Brain pericyte (primary cell): ENCODE results near the gene ZG16B.

Experiments used
- DNase-seq: peaks from one replicate; pipeline ENCODE4 v3.0.0-alpha.2; 2012; ENCODE audit warnings: low read depth, low spot score

The ZG16B gene

DNA sequence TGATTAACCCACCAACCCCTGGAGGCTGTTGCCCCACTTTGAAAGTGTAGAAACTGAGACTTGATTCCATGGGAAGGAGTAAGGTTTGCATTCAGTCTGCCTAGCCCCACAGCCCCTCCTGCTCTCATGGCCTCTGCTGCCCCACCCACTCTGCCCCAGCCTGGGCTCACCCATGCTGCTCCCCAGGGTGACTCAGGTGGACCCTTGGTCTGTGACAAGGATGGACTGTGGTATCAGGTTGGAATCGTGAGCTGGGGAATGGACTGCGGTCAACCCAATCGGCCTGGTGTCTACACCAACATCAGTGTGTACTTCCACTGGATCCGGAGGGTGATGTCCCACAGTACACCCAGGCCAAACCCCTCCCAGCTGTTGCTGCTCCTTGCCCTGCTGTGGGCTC, 25.4 kb upstream of the ZG16B start:
- DNase-seq: no peak

DNA sequence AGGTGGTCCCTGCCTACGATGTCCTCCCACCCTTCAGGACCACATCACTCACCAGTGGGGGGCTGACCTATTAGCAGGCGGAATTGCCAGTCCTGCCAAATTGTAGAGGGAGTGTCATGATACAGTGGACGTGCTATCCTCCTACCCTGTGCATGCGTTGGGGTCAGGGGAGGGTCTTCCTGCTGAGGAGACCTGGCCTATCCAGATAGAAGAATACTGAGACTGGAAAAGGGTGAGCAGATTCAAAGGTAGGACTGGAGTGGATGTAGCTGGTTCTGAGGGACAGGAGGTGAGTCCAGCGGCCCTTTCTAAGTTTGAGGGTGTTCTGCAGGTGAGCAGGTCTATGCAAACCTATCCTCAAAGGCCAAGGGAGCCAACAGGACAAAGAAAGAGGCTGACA, 23.8 kb upstream of the ZG16B start:
- no peak for DNase-seq

DNA sequence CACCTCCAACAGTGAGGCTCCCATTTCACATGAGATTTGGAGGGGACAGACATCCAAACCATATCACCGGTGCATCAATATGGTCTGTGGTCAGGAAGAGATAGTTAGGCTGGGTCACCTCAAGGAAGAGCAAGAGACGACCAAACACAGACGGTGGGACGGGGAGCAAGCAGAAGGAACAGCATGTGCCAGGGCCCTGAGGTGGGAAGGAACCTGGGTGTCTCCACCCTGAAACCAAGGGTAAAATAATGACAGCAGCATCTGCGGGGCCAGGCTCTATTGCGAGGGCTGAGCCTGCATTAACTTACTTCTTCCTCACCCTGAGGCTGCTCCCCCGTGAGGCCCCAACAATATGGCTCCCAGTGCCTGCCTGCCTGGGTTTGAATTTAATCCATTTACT, 21.9 kb upstream of the ZG16B start:
- no peak for DNase-seq

DNA sequence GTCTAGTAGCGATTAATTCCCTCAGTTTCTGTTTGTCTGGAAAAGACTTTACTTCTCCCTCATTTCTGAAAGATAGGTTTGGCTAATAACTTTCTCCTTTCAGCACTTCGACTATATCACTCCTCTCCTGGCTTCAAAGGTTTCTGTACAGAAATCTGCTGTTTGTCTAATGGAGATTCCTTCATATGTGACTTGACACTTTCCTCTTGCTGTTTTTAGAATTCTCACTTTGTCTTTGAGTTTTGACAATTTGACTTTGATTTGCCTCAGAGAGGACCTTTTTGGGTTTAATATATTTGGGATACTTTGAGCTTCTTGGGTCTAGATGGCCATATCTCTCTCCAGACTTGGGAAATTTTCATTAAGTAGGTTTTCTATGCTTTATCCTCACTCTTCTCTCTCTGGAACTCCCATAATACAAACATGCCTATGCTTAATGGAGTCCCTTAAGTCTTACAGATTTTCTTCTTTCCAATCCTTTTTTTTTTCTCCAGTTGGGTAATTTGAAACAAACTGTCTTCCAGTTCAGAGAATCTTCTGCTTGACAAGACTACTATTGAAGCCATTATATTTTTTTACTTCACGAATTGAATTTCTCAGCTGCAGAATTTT, 20.8 kb upstream of the ZG16B start:
- DNase-seq: no peak

DNA sequence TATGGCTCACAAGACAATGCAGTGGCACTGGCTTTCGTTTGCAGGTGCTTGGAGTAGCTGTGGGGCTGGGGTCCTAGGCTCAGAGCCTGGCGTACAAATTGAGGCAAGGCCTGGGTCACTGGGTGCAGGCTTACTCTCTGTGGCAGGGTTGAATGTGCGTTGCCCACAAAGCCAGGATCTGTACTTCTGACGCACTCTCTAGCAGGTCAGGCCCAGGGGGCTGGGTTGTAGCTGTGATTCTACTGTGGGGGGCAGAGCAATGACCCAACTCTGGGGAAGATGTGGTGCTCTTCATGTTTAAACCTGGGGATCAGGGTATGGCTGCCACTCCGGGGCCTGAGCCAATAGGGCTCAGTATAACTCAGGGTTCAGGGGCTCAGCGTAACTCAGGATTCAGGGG, 19.5 kb upstream of the ZG16B start:
- no peak for DNase-seq

DNA sequence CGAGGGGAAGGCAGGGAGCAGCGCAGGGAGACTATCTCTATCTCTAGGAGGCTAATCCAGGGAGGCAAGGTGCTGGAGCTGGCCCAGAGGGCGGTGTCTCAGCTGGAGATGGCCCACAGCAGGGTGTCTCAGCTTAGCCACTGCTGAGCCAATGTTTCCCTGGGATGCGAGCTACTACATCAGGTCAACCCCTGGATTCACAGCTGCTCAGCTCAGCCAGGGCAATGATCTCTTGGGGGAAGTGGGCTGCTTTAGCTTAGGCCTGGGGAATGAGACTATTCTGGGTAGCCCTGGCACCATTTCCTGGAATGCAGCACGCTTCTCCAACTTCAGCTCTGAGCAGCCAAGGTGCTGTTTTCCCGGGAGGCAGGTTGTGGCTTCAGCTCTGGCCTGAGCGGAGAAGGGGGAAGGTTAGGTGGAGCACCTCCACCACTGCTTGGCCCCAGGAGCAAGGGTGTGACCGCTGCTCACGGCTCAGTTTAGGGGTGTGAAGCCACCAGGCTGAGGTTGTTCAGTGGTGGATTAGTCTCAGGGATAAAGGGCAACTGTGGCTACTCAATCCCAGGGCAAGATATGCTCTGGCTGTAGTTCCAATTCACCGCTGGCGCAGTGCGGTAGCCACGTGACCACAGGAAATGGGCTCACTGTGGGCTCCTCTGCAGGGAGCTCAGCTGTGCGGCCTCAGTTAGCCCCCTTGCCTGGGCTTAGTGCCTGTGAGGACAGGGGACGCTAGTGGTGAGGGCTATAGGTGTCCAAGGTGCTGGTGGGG, 18.2 kb upstream of the ZG16B start:
- DNase-seq: no peak

DNA sequence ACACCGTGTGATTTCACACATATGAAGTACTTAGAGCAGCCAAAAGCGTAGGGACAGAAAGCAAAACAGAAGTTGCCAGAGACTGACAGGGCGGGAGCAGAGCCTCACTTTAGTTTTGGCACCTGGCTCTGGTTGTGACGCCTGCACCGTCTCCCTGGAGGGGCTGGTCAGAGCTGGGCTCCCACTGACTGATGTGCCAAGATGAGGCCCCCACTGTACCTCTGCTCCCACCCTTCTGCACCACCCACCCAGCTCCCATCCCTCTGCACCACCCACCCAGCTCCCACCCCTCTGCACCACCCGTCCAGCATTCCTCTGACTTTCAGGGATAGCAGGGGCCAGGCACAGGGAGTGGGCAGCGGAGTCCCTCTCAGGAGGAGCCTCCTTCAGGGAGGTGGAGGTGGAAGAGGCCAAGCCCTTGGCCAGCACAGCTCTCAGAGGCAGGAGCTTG, 16.3 kb upstream of the ZG16B start:
- DNase-seq: no peak

DNA sequence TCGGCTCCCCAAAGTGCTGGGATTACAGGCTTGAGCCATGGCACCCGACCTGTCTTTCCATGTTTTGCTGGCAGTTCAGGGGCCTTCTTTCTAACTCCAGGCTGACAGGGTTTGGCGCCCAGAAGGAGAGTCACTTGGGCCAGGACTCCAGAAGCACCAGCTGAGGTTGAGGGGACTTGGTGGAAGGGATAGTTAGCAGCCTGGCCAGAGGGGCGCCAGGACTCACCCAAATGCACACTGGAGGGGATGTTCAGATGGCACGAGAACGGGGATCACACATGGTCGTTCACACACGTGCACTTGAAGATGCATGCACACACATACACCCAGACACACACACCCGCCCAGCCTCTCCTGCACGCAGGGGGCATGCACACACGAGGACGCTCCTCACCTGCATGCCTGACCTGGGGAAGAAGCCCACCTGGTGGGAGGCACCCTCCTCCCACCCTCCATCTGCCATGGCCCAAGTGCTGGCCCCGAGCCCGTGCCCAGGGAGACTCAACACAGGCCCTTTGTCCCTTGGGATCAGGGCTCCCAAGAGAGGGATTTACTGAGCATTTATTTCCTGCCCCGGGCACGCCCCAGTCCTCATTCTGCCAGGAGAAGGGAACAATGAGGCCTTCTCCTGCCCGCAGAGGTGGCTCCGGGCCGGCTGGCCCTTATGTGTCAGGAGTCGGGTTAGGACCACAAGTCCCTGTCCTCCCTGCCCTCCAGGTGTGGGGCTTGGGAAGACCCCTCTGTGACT, 15.4 kb upstream of the ZG16B start:
- DNase-seq: no peak

DNA sequence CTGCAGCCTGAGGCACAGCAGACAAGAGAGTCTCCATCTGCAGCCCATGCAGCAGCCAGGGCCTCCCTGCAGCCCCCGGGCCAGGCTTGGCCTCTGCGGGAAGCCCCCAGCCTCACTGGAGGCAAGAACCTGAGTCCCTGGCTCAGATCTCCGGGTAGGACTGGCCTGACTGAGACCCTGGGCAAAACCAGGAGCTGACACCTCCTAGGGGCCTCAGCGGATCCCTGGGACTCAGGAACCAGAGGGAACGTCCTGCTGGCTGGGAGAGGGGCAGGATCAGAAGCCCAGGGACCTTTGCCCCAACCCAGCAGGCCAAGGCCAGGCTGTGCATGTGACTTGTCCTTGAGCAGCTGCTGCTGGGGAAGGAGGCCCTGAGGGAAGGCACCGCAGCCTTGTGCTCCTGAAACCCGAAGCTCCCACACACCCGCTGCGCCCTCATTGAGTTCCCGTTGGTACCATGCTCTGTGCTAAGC, 14.8 kb upstream of the ZG16B start:
- DNase-seq: no peak

DNA sequence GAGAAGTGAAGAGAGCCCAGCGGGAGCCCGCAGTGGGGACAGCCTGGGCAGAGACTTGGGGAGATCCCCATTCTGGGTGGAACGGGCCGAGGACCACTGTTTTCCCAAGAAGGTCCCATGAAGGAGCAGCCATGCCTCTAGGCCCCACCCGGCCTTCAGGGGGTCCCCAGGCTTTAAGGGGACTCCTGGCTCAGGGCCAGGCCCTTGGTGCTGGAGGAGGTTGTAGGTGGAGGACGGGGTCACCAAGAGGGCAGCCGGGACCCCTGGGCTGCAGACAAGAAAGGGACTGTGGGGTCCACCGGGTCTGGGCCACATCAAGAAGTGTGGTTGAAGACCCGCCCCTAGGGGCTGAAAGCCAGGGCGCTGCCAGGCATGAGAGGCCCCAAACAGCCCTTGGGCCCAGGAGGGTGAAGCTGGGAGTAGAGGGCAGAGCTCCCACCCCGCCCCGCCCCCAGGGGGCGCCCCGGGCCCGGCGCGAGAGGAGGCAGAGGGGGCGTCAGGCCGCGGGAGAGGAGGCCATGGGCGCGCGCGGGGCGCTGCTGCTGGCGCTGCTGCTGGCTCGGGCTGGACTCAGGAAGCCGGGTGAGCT, 13.3 kb upstream of the ZG16B start, which contains the start of gene PRSS21:
TSS of gene PRSS21 (plus strand) at position 487 of the 589 bp plus-strand sequence. CDS start at position 519, 32 bp downstream.
- no peak for DNase-seq

DNA sequence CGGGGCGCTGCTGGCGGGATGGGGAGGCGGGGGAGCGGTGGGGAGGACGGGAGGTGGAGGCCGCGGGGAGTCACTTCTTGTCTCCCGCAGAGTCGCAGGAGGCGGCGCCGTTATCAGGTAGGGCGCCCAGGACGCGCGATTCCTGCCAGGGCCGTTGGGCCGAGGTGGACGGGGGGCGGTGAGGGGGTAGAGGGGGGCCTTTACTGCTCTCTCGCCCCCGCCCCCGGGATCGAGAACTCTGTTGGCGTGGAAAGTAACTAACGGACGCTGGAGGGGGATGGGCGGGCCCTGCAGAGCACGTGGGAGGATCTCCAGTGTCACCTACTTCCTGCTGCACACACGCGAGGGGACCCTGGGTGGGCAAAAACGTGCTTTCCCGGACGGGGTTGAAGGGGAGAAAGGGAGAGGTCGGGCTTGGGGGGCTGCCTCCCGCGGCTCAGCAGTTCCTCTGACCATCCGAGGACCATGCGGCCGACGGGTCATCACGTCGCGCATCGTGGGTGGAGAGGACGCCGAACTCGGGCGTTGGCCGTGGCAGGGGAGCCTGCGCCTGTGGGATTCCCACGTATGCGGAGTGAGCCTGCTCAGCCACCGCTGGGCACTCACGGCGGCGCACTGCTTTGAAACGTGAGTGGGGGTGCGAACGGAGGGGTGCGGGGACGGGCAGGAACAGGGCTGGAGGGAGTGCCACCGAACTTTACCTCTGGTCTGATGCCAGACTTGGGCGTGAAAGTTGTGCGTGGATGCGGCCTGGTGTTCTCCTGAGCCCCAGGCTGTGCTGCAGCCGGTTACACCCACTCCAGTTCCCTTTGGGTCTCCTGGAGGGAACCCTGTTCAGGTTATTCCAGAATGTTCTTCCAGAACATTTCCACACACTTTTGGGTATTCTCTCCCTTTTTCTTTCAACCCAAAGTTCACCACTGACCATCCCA, 12.5 kb upstream of the ZG16B start:
- no peak for DNase-seq

DNA sequence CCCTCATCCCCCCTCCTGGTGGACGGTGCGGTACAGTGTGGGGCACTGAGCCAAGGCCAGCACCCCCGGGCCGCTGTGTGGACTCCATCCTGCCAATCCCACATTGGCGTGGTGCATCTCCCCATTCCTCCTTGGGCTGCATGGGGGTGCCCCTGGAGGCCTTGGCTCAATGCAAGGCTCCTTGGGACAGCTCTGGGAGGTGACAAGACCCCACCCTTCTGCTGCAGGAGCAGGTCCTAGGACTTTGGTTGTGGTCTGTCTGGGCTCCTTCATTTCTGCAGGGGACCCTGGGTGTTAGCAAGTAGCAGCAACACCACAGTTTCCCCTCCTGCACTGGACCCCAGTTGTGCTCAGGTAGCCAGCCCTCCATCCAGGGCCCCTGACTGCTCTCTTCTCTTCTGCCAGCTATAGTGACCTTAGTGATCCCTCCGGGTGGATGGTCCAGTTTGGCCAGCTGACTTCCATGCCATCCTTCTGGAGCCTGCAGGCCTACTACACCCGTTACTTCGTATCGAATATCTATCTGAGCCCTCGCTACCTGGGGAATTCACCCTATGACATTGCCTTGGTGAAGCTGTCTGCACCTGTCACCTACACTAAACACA, 11.7 kb upstream of the ZG16B start:
- no peak for DNase-seq

DNA sequence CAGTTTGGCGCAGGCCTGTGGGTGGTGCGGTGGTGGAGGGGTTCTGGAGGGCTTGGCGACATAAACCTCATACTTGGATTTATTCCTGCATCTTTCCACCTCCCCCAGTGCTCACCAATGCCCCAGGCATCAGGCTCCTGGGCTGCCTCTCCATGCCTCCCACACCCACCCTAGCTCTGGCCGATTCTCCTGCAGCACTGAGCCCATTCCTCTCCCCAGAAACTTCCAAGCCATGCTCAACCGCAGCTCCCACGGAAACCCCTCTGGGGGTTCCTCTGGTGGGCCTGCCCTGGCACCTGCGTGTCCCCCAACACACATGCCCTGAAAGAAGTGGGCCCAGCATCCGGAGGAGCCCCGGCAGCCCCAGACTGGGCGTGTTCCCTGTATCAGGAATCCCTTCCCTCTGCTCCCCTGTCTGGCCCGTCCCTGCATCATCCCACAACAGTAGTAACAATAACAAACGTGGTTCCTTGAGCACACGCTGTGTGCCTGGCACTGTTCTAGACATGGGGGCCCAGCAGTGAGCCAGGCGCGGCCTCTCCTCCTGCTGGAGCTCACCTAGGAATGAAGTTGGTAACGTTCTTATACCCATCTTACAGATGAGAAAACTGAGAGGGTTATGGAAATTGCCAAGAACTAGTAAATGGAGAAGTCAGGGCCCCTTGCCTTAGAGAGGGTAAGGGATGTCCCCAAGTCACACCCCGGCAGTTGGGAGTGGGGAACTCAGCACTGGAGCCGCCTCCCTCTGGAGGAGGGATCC, 10.7 kb upstream of the ZG16B start:
- DNase-seq: no peak

DNA sequence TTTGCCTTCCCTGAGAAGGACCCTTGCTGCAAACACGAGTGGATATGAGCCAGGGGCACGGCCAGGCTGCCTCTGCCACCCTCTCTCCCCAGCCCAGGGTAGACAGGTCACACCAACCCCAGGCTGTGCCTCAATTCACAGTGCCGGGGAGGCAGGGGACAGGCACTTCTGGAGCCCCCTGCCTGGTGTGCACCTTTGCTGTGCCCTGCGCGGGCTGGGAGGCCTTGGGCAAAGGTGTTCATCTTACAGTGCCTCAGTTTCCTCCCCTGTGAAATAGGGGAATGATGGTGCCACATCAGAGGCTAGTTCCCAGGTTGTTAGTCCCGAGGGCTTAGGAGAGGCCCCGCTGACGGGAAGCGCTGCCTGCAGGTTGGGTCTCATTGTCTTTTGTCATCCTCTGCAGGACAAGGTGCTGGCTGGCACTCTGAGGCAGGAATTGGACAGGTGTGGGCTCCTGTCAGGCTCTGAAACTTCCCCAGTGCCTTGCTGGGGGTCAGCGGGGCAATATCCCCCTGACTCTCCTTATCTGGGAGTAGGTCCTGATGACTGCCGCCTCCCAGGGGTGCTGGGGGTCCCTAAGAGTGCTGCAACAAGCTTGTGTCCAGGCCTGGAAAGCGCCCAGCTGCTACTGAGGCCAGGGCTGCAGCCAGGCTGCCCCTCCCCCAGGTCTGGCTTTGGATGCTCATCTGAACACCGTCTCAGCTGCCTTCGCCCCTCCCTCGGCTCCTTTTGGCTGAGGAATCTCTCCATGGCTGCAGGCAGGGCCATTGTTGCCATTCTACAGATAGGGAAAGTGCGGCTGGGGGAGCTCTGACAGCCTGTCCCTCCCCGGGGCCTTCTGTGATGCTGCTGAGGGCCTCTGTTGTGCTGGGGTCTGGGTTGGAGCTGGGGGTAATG, 9.9 kb upstream of the ZG16B start:
- DNase-seq: no peak

DNA sequence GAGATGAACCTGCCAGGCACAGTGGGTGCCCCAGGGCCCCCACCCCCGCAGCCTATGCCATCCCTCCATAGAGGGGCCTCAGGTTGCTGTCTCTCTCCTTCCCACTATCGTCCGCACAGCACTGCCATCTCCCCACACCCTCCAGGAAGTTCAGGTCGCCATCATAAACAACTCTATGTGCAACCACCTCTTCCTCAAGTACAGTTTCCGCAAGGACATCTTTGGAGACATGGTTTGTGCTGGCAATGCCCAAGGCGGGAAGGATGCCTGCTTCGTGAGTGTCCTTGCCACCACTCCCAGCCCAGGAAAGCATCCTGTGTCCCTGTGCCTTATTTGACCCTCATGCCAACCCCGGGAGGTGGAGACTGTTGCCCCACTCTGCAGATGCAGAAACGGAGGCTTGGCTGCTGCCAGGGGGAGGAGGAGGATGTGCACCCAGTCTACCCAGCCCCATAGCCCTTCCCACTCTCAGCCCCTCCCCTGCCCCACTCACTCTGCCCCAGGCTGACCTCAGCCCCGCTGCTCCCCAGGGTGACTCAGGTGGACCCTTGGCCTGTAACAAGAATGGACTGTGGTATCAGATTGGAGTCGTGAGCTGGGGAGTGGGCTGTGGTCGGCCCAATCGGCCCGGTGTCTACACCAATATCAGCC, 9.1 kb upstream of the ZG16B start:
- no peak for DNase-seq

DNA sequence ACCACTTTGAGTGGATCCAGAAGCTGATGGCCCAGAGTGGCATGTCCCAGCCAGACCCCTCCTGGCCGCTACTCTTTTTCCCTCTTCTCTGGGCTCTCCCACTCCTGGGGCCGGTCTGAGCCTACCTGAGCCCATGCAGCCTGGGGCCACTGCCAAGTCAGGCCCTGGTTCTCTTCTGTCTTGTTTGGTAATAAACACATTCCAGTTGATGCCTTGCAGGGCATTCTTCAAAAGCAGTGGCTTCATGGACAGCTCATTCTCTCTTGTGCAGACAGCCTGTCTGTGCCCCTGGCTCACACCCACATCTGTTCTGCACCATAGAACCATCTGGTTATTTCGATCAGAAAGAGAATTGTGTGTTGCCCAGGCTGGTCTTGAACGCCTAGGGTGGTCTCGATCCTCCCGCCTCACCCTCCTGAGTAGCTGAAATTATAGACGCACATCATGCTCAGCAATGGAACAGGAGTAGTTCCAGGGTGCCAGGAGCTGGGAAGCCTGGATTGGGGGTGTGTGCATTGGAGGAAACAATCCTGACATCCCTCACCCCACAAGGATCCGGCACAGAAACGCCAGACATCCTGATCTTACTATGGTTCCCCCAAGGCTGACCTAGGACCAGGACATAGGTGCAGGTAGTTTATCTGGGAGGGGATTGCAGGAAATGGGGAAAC, 8.5 kb upstream of the ZG16B start:
- DNase-seq: no peak

DNA sequence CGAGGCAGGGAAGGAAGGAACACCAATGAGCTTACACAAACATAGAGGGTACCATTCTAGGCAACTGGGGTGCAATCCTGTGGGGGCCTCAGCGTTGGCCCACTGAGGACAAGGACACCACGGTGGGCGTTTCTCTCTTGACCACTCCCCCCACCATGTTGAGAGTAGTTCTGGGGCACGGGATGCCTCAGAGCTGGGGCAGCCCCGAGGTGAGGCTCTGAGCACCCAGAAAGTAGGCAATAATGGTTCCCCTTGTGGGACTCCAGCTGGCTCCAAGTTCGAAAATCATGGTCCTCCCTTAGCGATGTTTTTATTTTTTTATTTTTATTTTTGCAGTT, 8.0 kb upstream of the ZG16B start:
- no peak for DNase-seq

DNA sequence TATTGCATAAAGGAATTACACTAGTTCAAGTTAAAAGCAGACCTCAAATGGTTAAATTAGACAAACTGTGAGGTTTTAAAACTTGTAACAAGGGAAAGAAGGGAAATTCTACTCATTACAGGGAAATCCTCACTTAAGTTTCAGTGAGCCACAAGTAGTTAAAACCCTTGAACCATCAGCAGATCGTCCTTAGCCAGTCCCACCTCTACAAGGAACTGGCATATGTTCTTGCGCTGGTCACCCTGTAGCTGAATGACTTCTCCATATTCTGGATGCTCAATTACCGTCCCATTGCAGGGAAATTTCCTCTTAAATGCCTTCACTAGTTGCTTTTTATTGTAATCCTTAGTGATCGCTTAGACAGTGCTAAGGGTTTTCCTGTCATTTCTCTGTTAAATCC, 7.6 kb upstream of the ZG16B start:
- no peak for DNase-seq
